ENCODE measurements around the gene RAB26. TPM values are rescaled to one million over a fixed set of nuclear protein-coding genes. Genes with fewer than 3 reads are reported as not detected.

The RAB26 gene
- total and polyA plus RNA-seq, 2 experiments from 2014 or later: 4.1 to 8.7 TPM

- no peaks in the 10 kb centered on the region for H4K20me1 ChIP-seq (replicated peaks; ENCODE audit: insufficient read depth)
- H3K4me2 ChIP-seq: peak within 1 kb of the TSS; percentile 92
- H2AFZ ChIP-seq: peak within 1 kb of the TSS; percentile 74
- peak within 1 kb of the TSS; percentile 70 for H3K4me3 Mint-ChIP-seq
- H3K4me1 Mint-ChIP-seq: no peaks in the 10 kb centered on the region
- H3K27me3 ChIP-seq (ENCODE audit: insufficient read depth): peaks cover 45% of the 10 kb centered on the region
- no peak for TF ChIP-seq ZNF114 (CRISPR knock-in tag; IDR thresholded peaks at IDR 0.05)
- TF ChIP-seq JUNB (IDR thresholded peaks at IDR 0.05; ENCODE audit: unreplicated experiment): no peak
- TF ChIP-seq ETS1 (IDR thresholded peaks at IDR 0.05): no peak
- no peaks in the 10 kb centered on the region for H3K9me2 ChIP-seq (ENCODE audit: insufficient read depth)
- H3K27ac ChIP-seq (ENCODE audit: low read depth): no peak within 1 kb of the TSS
- peaks cover 31% of the 10 kb centered on the region for H3K27me3 Mint-ChIP-seq (ENCODE audit: insufficient read depth, low read depth, poor library complexity)
- H3K27ac Mint-ChIP-seq: no peak within 1 kb of the TSS
- no peaks in the 10 kb centered on the region; the same call in 2 of the 3 replicates for H3K36me3 Mint-ChIP-seq (ENCODE audit: low read depth)
- no peaks in the 10 kb centered on the region for H3K79me2 ChIP-seq (replicated peaks; ENCODE audit: insufficient read depth)
- 0 out of 2 replicates have a peak, but pooled peaks cover 2% of the 10 kb centered on the region for H3F3A ChIP-seq (replicated peaks; ENCODE audit: low read depth)
- H3K4me3 ChIP-seq: peak within 1 kb of the TSS; percentile 75
- ATAC-seq (peak; percentile 11), DNase-seq (ENCODE audit: low spot score) (peak; percentile 69)
- no peaks in the 10 kb centered on the region for H3K9me3 Mint-ChIP-seq
- no peaks in the 10 kb centered on the region for H3K36me3 ChIP-seq (ENCODE audit: insufficient read depth)
- no peaks in the 10 kb centered on the region; the same call in 1 of the 2 replicates for H3K4me1 ChIP-seq (ENCODE audit: insufficient read depth)
These were observed 47.9 kb downstream of the RAB26 start, which contains the start of gene CASKIN1 for GRCh38 chr16:2196162-2196980. TSS of gene CASKIN1 (minus strand) at chr16:2196605. CDS start at chr16:2196432, 173 bp downstream.

GRCh38 chr16:2196981-2197511 lies 48.6 kb downstream of the RAB26 start:
- DNase-seq (ENCODE audit: low spot score): no peak
- H3K27ac Mint-ChIP-seq: no peak overlapping the region
- H3K27me3 Mint-ChIP-seq (ENCODE audit: insufficient read depth, low read depth, poor library complexity): peaks cover 33% of the 10 kb centered on the region
- Histone ChIP-seq H3K27ac (ENCODE audit: low read depth) (no peak overlapping the region), H3K36me3 (ENCODE audit: insufficient read depth) (no peaks in the 10 kb centered on the region), H3K9me2 (ENCODE audit: insufficient read depth) (no peaks in the 10 kb centered on the region), H3K4me1 (ENCODE audit: insufficient read depth) (no peaks in the 10 kb centered on the region; the same call in 1 of the 2 replicates), H3K79me2 (replicated peaks; ENCODE audit: insufficient read depth) (no peaks in the 10 kb centered on the region), H3K4me3 (peak overlapping the region; percentile 53), H3F3A (replicated peaks; ENCODE audit: low read depth) (no peaks in the 10 kb centered on the region), H3K27me3 (ENCODE audit: insufficient read depth) (peaks cover 52% of the 10 kb centered on the region), H2AFZ (peak overlapping the region; percentile 74), H3K4me2 (peak overlapping the region; percentile 81), H4K20me1 (replicated peaks; ENCODE audit: insufficient read depth) (no peaks in the 10 kb centered on the region)
- peak overlapping the region; percentile 63 for H3K4me3 Mint-ChIP-seq
- H3K4me1 Mint-ChIP-seq: no peaks in the 10 kb centered on the region
- H3K9me3 Mint-ChIP-seq: no peaks in the 10 kb centered on the region
- H3K36me3 Mint-ChIP-seq (ENCODE audit: low read depth): no peaks in the 10 kb centered on the region; the same call in 2 of the 3 replicates
- ATAC-seq: peak; percentile 4; the same call in 2 of the 3 replicates
- TF ChIP-seq REST (IDR thresholded peaks at IDR 0.05; ENCODE audit: unreplicated experiment): no peak
- no peak for TF ChIP-seq POLR2AphosphoS5 (IDR thresholded peaks at IDR 0.05; ENCODE audit: low read depth)
- no peak for TF ChIP-seq NANOG (IDR thresholded peaks at IDR 0.05; ENCODE audit: borderline replicate concordance)
- no peak for TF ChIP-seq EZH2phosphoT487 (IDR thresholded peaks at IDR 0.05; ENCODE audit: unreplicated experiment)
- TF ChIP-seq ZNF462 (CRISPR knock-in tag; IDR thresholded peaks at IDR 0.05): no peak
- TF ChIP-seq CREB1 (CRISPR knock-in tag; IDR thresholded peaks at IDR 0.05; ENCODE audit: low read depth): no peak

Data from GM23338 (cell line).